GM18498 (cell line): ENCODE results near the gene CENPO.
"Not testable (repeated sequence)": the region's sequence is repeated elsewhere in the genome, so short reads cannot be mapped to it uniquely, and the experiment has no call there.

Experiments used
- ATAC-seq: cut with Tn5 transposase; IDR thresholded peaks from one replicate; pipeline ENCODE4 v1.9.1; 2021; ENCODE audit warnings: mild to moderate bottlenecking, moderate library complexity; ENCODE audit not compliant: unreplicated experiment

Gene CENPO

GRCh38 chr2:24787532-24787931, 5.7 kb upstream of the CENPO start:
- ATAC-seq: no peak

GRCh38 chr2:24788816-24789215, 4.4 kb upstream of the CENPO start:
- no peak for ATAC-seq

- ATAC-seq: no peak
Observed at GRCh38 chr2:24791452-24791851, 1.8 kb upstream of the CENPO start.

- no peak for ATAC-seq
Observed at GRCh38 chr2:24792542-24792873, 717 bp upstream of the CENPO start.

- ATAC-seq: no peak
Observed at GRCh38 chr2:24793761-24794435, 673 bp downstream of the CENPO start.

- no peak for ATAC-seq
Observed at GRCh38 chr2:24797644-24798043, 4.4 kb downstream of the CENPO start.

- ATAC-seq: not testable (repeated sequence)
Observed at GRCh38 chr2:24800487-24800886, 7.3 kb downstream of the CENPO start.

- not testable (repeated sequence) for ATAC-seq
Observed at GRCh38 chr2:24805811-24806660, 12.8 kb downstream of the CENPO start.

- no peak for ATAC-seq
Observed at GRCh38 chr2:24806661-24807036, 13.4 kb downstream of the CENPO start.

GRCh38 chr2:24809316-24810007, 16.2 kb downstream of the CENPO start:
- ATAC-seq: no peak

GRCh38 chr2:24813691-24814137, 20.5 kb downstream of the CENPO start:
- no peak for ATAC-seq

- no peak for ATAC-seq
Observed at GRCh38 chr2:24814516-24814915, 21.3 kb downstream of the CENPO start.

- no peak for ATAC-seq
Observed at GRCh38 chr2:24815171-24815570, 21.9 kb downstream of the CENPO start.

- ATAC-seq: no peak
Observed at GRCh38 chr2:24816404-24816803, 23.2 kb downstream of the CENPO start.

GRCh38 chr2:24816884-24817283, 23.7 kb downstream of the CENPO start:
- no peak for ATAC-seq

- no peak for ATAC-seq
Observed at GRCh38 chr2:24818721-24819167, 25.5 kb downstream of the CENPO start.

GRCh38 chr2:24819442-24820174, 26.4 kb downstream of the CENPO start:
- no peak for ATAC-seq

GRCh38 chr2:24820175-24820513, 26.9 kb downstream of the CENPO start:
- no peak for ATAC-seq

GRCh38 chr2:24820598-24821432, 27.6 kb downstream of the CENPO start:
- no peak for ATAC-seq

- no peak for ATAC-seq
Observed at GRCh38 chr2:24821433-24821891, 28.2 kb downstream of the CENPO start.
